GM12891 (cell line): ENCODE results near the gene RHBDF2.

Experiments used
- PAX5 ChIP-seq: IDR thresholded peaks from 2 replicates; pipeline ENCODE4 v1.6.1; 2011; ENCODE audit warnings: low read length, moderate library complexity, mild to moderate bottlenecking; ENCODE audit not compliant: insufficient read depth, severe bottlenecking
- POLR2A ChIP-seq: IDR thresholded peaks from 2 replicates; pipeline ENCODE4 v1.6.1; 2011; ENCODE audit warnings: low read depth, low read length, control low read depth
- POLR2AphosphoS5 ChIP-seq: IDR thresholded peaks from 2 replicates; pipeline ENCODE4 v1.6.1; 2011; ENCODE audit warnings: low read depth, low read length, control low read depth
- POU2F2 ChIP-seq: IDR thresholded peaks from 2 replicates; pipeline ENCODE4 v1.6.1; 2011; ENCODE audit warnings: low read depth, mild to moderate bottlenecking, control low read depth, low read length, moderate library complexity
- SPI1 ChIP-seq: IDR thresholded peaks from 2 replicates; pipeline ENCODE4 v1.6.1; 2011; ENCODE audit warnings: low read depth, low read length, control low read depth
- TAF1 ChIP-seq: IDR thresholded peaks from 2 replicates; pipeline ENCODE4 v1.6.1; 2011; ENCODE audit warnings: low read depth, low read length, control low read depth

DNA sequence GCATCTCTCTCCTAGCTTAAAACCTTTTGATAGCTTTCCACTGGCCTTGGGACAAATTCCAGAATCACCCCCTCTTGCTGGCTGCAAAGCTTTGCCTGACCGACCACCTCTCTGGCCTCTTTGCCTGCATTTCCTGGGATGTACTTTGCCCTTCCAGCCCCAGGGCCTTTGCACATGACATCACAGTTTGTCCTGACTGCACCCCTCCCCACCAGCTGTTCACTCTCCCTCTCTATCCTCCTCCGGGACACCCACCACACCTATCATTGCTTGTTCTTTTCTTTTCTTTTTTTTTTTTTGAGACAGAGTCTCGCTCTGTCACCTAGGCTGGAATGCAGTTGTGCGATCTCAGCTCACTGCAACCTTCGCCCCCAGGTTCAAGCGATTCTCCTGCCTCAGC lies 25.9 kb downstream of the RHBDF2 start:
- TF ChIP-seq POLR2A (no peak), POLR2AphosphoS5 (no peak), TAF1 (no peak), SPI1 (no peak), PAX5 (no peak), POU2F2 (no peak)
